Measurements from ENCODE around the gene KBTBD7.

- TF ChIP-seq CTCF (IDR thresholded peaks at IDR 0.05) (no peak), SIN3A (IDR thresholded peaks at IDR 0.05; ENCODE audit: borderline replicate concordance, insufficient read depth, low read depth, low read length) (no peak), POLR2AphosphoS5 (IDR thresholded peaks at IDR 0.05; ENCODE audit: low read depth, low read length) (no peak)
Observed at GRCh38 chr13:41216160-41216559, 21.8 kb upstream of the KBTBD7 start.
